H1 (cell line): ENCODE data around the gene RASSF4. TPM values are rescaled to one million over a fixed set of nuclear protein-coding genes. Genes with fewer than 3 reads are reported as not detected.
A peak's percentile ranks its signal among the peaks of the same experiment; 100 is the strongest.

ENCODE experiments used
- CTCF ChIA-PET: fragments of 300-600 bp; sonication (Branson Sonifier 250); formaldehyde crosslinking; loops from one replicate; lab custom pipeline; 2021; ENCODE audit not compliant: partially characterized antibody; lab: Charles Lee
- POLR2A ChIA-PET: fragments of 300-600 bp; sonication (Branson Sonifier 250); formaldehyde crosslinking; loops from one replicate; lab custom pipeline; 2021; ENCODE audit warnings: inconsistent platforms; ENCODE audit not compliant: partially characterized antibody; lab: Charles Lee
- DNase-seq, 2 experiments: peaks; one replicate each; pipeline versions ENCODE4 v3.0.0 to v3.0.0-alpha.2; 2010 to 2022; ENCODE audit warnings: low spot score in 2 of 2, low read depth in 1 of 2, mixed read lengths in 1 of 2
- FAIRE-seq: peaks from 2 replicates; lab custom pipeline; 2011; peaks lifted over from hg19 to GRCh38; lab: Jason Lieb, UNC
- H2AFZ ChIP-seq: 2 replicates; pipeline ENCODE4 v1.8.1; 2012; ENCODE audit warnings: low read length, inconsistent platforms
- H2AK5ac ChIP-seq: 2 replicates; pipeline ENCODE4 v1.6.1; 2013; ENCODE audit warnings: low read depth, low read length
- H2BK120ac ChIP-seq: replicated peaks from 2 replicates; pipeline ENCODE3; 2013; ENCODE audit warnings: low read depth, low read length, inconsistent platforms
- H2BK12ac ChIP-seq: 2 replicates; pipeline ENCODE4 v1.6.1; 2013; ENCODE audit warnings: low read depth, low read length
- H2BK15ac ChIP-seq: 2 replicates; pipeline ENCODE4 v1.6.1; 2013; ENCODE audit warnings: low read length
- H2BK20ac ChIP-seq: 2 replicates; pipeline ENCODE4 v1.6.1; 2013; ENCODE audit warnings: low read length
- H2BK5ac ChIP-seq: 2 replicates; pipeline ENCODE4 v1.6.1; 2013; ENCODE audit warnings: low read depth, low read length
- H3K14ac ChIP-seq: 2 replicates; pipeline ENCODE4 v1.6.1; 2013; ENCODE audit warnings: inconsistent platforms; ENCODE audit not compliant: insufficient read length
- H3K18ac ChIP-seq: 2 replicates; pipeline ENCODE4 v1.6.1; 2013; ENCODE audit warnings: low read length; ENCODE audit errors: extremely low read depth
- H3K23ac ChIP-seq: 2 replicates; pipeline ENCODE4 v1.6.1; 2013; ENCODE audit warnings: inconsistent platforms; ENCODE audit not compliant: insufficient read length
- H3K23me2 ChIP-seq: 2 replicates; pipeline ENCODE4 v1.6.1; 2013; ENCODE audit warnings: low read depth, low read length
- H3K27ac ChIP-seq: 2 replicates; pipeline ENCODE4 v1.6.1; 2011; ENCODE audit warnings: low read depth, low read length, inconsistent platforms
- H3K27me3 ChIP-seq, 4 experiments: replicated peaks in 1 of 4; 1 replicate in 1 of 4; 2 replicates in 3 of 4; pipeline versions ENCODE4 v1.6.1 to v1.8.1; 2011 to 2013; ENCODE audit warnings: low read length in 3 of 4, mild to moderate bottlenecking in 3 of 4, inconsistent platforms in 2 of 4, mixed read lengths in 2 of 4, moderate library complexity in 1 of 4; ENCODE audit not compliant: control insufficient read depth in 3 of 4, insufficient read depth in 3 of 4; ENCODE audit errors: extremely low read depth in 1 of 4
- H3K36me3 ChIP-seq, 4 experiments: 2 replicates each; pipeline versions ENCODE4 v1.6.1 to v1.8.1; 2011 to 2013; ENCODE audit warnings: mild to moderate bottlenecking in 4 of 4, low read length in 3 of 4, moderate library complexity in 2 of 4, control low read depth in 1 of 4, inconsistent platforms in 1 of 4; ENCODE audit not compliant: insufficient read depth in 4 of 4, control insufficient read depth in 2 of 4
- H3K4ac ChIP-seq: replicated peaks from 2 replicates; pipeline ENCODE3; 2013; ENCODE audit warnings: low read length, low read depth, mixed read lengths, inconsistent platforms; ENCODE audit not compliant: insufficient read length
- H3K4me1 ChIP-seq, 4 experiments: replicated peaks in 1 of 4; 1 replicate in 1 of 4; 2 replicates in 3 of 4; pipeline versions ENCODE4 v1.6.1 to v1.8.1; 2011 to 2013; ENCODE audit warnings: low read length in 3 of 4, inconsistent platforms in 2 of 4, mixed read lengths in 1 of 4; ENCODE audit not compliant: insufficient read depth in 4 of 4, control insufficient read depth in 3 of 4
- H3K4me2 ChIP-seq, 2 experiments: 2 replicates each; pipeline versions ENCODE4 v1.6.1 to v1.8.1; 2011 to 2013; ENCODE audit warnings: low read depth in 2 of 2, low read length in 2 of 2, control low read depth in 1 of 2, inconsistent platforms in 1 of 2, mild to moderate bottlenecking in 1 of 2; ENCODE audit not compliant: insufficient read depth in 1 of 2
- H3K4me3 ChIP-seq, 4 experiments: fragments of 200-600, 300-600 bp in 1 of 4; sonication (generic), shearing (Covaris generic), sonication (Bioruptor Twin) in 1 of 4; 2 replicates each; pipeline versions ENCODE4 v1.5.1 to v1.8.1; 2011 to 2016; ENCODE audit warnings: low read length in 4 of 4, low read depth in 3 of 4, control low read depth in 2 of 4, inconsistent platforms in 2 of 4, mild to moderate bottlenecking in 2 of 4, mixed read lengths in 1 of 4, moderate library complexity in 1 of 4; ENCODE audit not compliant: insufficient read depth in 2 of 4; ENCODE audit errors: extremely low read depth in 1 of 4
- H3K56ac ChIP-seq: replicated peaks from 2 replicates; pipeline ENCODE3; 2013; ENCODE audit warnings: low read depth, mild to moderate bottlenecking, mixed read lengths, low read length, inconsistent platforms; ENCODE audit not compliant: insufficient read length
- H3K79me1 ChIP-seq: 2 replicates; pipeline ENCODE4 v1.6.1; 2013; ENCODE audit warnings: low read depth, low read length, control low read depth
- H3K79me2 ChIP-seq, 2 experiments: 2 replicates each; pipeline versions ENCODE4 v1.6.1 to v1.8.1; 2012 to 2013; ENCODE audit warnings: low read length in 2 of 2, mild to moderate bottlenecking in 2 of 2, inconsistent platforms in 1 of 2; ENCODE audit not compliant: insufficient read depth in 2 of 2, control insufficient read depth in 1 of 2
- H3K9ac ChIP-seq, 4 experiments: replicated peaks in 1 of 4; 1 replicate in 1 of 4; 2 replicates in 3 of 4; pipeline versions ENCODE4 v1.6.1 to v1.8.1; 2011 to 2013; ENCODE audit warnings: low read depth in 3 of 4, low read length in 3 of 4, control low read depth in 2 of 4, mild to moderate bottlenecking in 2 of 4, moderate library complexity in 2 of 4, inconsistent platforms in 1 of 4; ENCODE audit errors: extremely low read depth in 1 of 4
- H3K9me3 ChIP-seq, 2 experiments: 2 replicates each; pipeline versions ENCODE4 v1.6.1 to v1.8.1; 2012 to 2013; ENCODE audit warnings: mild to moderate bottlenecking in 2 of 2, moderate library complexity in 2 of 2, control low read depth in 1 of 2, inconsistent platforms in 1 of 2, low read depth in 1 of 2, low read length in 1 of 2, mixed read lengths in 1 of 2; ENCODE audit not compliant: insufficient read depth in 2 of 2
- H4K20me1 ChIP-seq, 2 experiments: replicated peaks in 1 of 2; 2 replicates each; pipeline versions ENCODE3 to v1.8.1; 2011 to 2013; ENCODE audit warnings: inconsistent platforms in 2 of 2, low read length in 2 of 2, mild to moderate bottlenecking in 1 of 2; ENCODE audit not compliant: insufficient read depth in 2 of 2, control insufficient read depth in 1 of 2
- H4K5ac ChIP-seq: 2 replicates; pipeline ENCODE4 v1.6.1; 2013; ENCODE audit warnings: low read length, low read depth, mixed read lengths, inconsistent platforms; ENCODE audit not compliant: insufficient read length
- H4K8ac ChIP-seq: 2 replicates; pipeline ENCODE4 v1.8.0; 2013; ENCODE audit warnings: mild to moderate bottlenecking, moderate library complexity, low read length, inconsistent platforms; ENCODE audit not compliant: insufficient read depth; ENCODE audit errors: extremely low read depth
- H4K91ac ChIP-seq: replicated peaks from 2 replicates; pipeline ENCODE3; 2013; ENCODE audit warnings: low read length, mixed read lengths, inconsistent platforms; ENCODE audit not compliant: insufficient read length
- CHD2 ChIP-seq: IDR thresholded peaks from 2 replicates; pipeline ENCODE4 v1.6.1; 2012; ENCODE audit warnings: low read length, improper control_type of control experiment
- GTF2F1 ChIP-seq: IDR thresholded peaks from 2 replicates; pipeline ENCODE4 v1.6.1; 2012; ENCODE audit warnings: low read depth, low read length, improper control_type of control experiment, borderline replicate concordance
- KDM4A ChIP-seq: IDR thresholded peaks from one replicate; pipeline ENCODE4 v1.7.1; 2012; ENCODE audit warnings: low read depth, mild to moderate bottlenecking, moderate library complexity, low read length, inconsistent platforms; ENCODE audit not compliant: severe bottlenecking
- KDM5A ChIP-seq: fragments of 200-600 bp; IDR thresholded peaks from 2 replicates; pipeline ENCODE4 v1.7.1; 2012; ENCODE audit warnings: mild to moderate bottlenecking, low read length, inconsistent platforms, mixed read lengths
- MAFK ChIP-seq: IDR thresholded peaks from 2 replicates; pipeline ENCODE4 v1.6.1; 2012; ENCODE audit warnings: low read depth, mild to moderate bottlenecking, improper control_type of control experiment, low read length
- POLR2AphosphoS5 ChIP-seq: IDR thresholded peaks from 2 replicates; pipeline ENCODE4 v1.6.1; 2011; ENCODE audit warnings: low read depth, low read length
- SAP30 ChIP-seq: fragments of 300-600 bp; sonication (generic); IDR thresholded peaks from 2 replicates; pipeline ENCODE4 v1.7.1; 2012; ENCODE audit warnings: low read length, moderate library complexity, mild to moderate bottlenecking, inconsistent platforms; ENCODE audit not compliant: insufficient read depth, insufficient replicate concordance
- SRF ChIP-seq: IDR thresholded peaks from 2 replicates; pipeline ENCODE4 v1.6.1; 2011; ENCODE audit warnings: mild to moderate bottlenecking, low read depth, low read length, moderate library complexity
- TBP ChIP-seq: IDR thresholded peaks from 2 replicates; pipeline ENCODE4 v1.6.1; 2011; ENCODE audit warnings: low read depth, low read length, improper control_type of control experiment
- TCF12 ChIP-seq: IDR thresholded peaks from 2 replicates; pipeline ENCODE4 v1.6.1; 2011; ENCODE audit warnings: low read depth, mild to moderate bottlenecking, low read length
- WGBS, 2 experiments: shearing (Covaris generic) in 1 of 2; methylation state at CpG; one replicate each; pipeline versions ENCODE4 v1.1.6 to v1.1.7; 2013 to 2015; ENCODE audit warnings: low lambda C conversion rate in 2 of 2, mixed read lengths in 2 of 2, inconsistent platforms in 1 of 2, low coverage in 1 of 2, missing lambda C conversion rate in 1 of 2; ENCODE audit not compliant: insufficient replicate concordance in 2 of 2, insufficient coverage in 1 of 2, insufficient read length in 1 of 2; ENCODE audit errors: extremely low coverage in 1 of 2, missing lambda C conversion rate in 1 of 2; 5-methylcytosine and 5-hydroxymethylcytosine counted together
- polyA plus RNA-seq, 7 experiments: library from polyadenylated mRNA; depleted of rRNA in 3 of 7; stranded (reverse) in 5 of 7; unstranded in 2 of 7; fragments of >200 nt in 5 of 7; fragments of 200-250 nt in 2 of 7; gene quantifications; 1 replicate in 5 of 7; 2 replicates in 1 of 7; 4 replicates in 1 of 7; pipeline versions ENCODE4 v1.2.1 to v1.2.3, GENCODE V29; 2011 to 2013; ENCODE audit warnings: missing spikeins in 2 of 7, mixed read lengths in 2 of 7
- total RNA-seq: library from RNA; stranded (reverse); fragmentation: NEBNext Ultra II Directional; extraction: Animal tissue kit (Norgen Biotek cat#: 25700); gene quantifications from 2 replicates; pipeline ENCODE4 v1.2.1, GENCODE V29; 2021

Gene RASSF4
- total and polyA plus RNA-seq, 2 of the 8 experiments (the other 6 are each of a cell fraction or from before 2014, with no cell fraction given): 14.3 to 14.5 TPM

DNA sequence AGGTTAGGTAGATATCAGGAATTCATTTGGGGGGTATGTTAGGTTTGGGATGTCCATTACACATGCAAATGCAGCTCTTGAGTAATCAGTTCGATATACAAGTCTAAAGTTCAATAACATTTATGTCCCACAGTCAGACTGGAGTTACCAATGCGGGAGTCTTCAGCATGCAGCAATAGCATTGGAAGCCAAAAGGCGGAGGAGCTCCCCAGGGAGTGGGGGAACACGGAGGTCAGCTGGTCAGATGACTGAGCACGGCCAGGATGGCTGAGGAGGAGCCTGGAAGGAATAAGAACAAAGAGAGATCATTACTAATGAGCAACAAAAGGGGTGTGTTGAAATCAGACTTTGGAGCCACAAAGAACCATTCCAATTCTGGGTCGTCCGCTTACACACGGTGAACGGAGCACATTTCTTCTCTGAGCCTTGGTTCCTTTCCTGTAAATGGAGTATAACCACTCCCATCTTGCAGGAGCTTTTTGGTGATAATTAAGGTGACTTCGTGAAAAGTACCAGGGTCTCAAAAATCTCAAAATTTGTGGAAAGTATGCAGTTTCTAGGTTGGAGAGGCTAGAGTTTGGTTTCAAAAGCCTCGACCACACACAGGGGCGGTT is 40.6 kb downstream of the RASSF4 start:
- FAIRE-seq: no peak
- Histone ChIP-seq H2BK120ac (peak overlapping the region; percentile 62), H2BK20ac (no peak overlapping the region), H3K23ac (no peak overlapping the region), H3K27ac (no peak overlapping the region), H2AK5ac (no peak overlapping the region), H4K5ac (peak overlapping the region; percentile 12), H3K18ac (peak overlapping the region; percentile 55), H3K27me3 (peaks cover 0 to 4% (median 4%) of the 10 kb centered on the region in 4 experiments; a peak in 4 of 7 replicates), H4K20me1 (peaks cover 0 to 3% of the 10 kb centered on the region in 2 experiments), H3K4me1 (peaks cover 2 to 6% (median 4%) of the 10 kb centered on the region in 4 experiments; a peak in 4 of 7 replicates), H3K4me3 (peak overlapping the region; percentile 50 to 95 (median 64)), H3K79me2 (peaks cover 0 to 20% of the 10 kb centered on the region in 2 experiments; a peak in 3 of 4 replicates), H2AFZ (peak overlapping the region; percentile 96), H3K9me3 (no peaks in the 10 kb centered on the region), H3K23me2 (peaks cover 5% of the 10 kb centered on the region), H4K8ac (peak overlapping the region; percentile 89; the same call in 1 of the 2 replicates), H3K4ac (no peak overlapping the region), H2BK12ac (no peak overlapping the region; the same call in 1 of the 2 replicates), H3K14ac (no peak overlapping the region), H3K56ac (no peak overlapping the region), H3K79me1 (no peaks in the 10 kb centered on the region; the same call in 1 of the 2 replicates), H4K91ac (peak overlapping the region; percentile 45), H3K36me3 (peaks cover 2 to 18% (median 11%) of the 10 kb centered on the region in 4 experiments; a peak in 7 of 8 replicates), H3K9ac (peak overlapping the region in 3 of 4 experiments; percentile 22 to 80 (median 69); a peak in 5 of 7 replicates), H2BK15ac (peak overlapping the region; percentile 46; the same call in 1 of the 2 replicates), H2BK5ac (no peak overlapping the region), H3K4me2 (peak overlapping the region; percentile 69 to 99)
- TF ChIP-seq POLR2AphosphoS5: no peak
- TF ChIP-seq KDM4A: no peak
- TF ChIP-seq CHD2: no peak
- no peak for TF ChIP-seq SAP30
- TF ChIP-seq GTF2F1: no peak
- TF ChIP-seq TBP: no peak
- no peak for TF ChIP-seq SRF
- TF ChIP-seq MAFK: no peak
- TF ChIP-seq KDM5A: no peak
- TF ChIP-seq TCF12: no peak
- CTCF ChIA-PET: interaction anchor here (0.7 to 2.2 kb wide), 7 partner anchors 10 to 249 kb away, joined by 3 to 10 read pairs (median 3); no protein-coding TSS in a partner anchor
- POLR2A ChIA-PET: interaction anchor here (0.7 to 3.2 kb wide), 10 partner anchors 11 to 114 kb away, joined by 3 to 23 read pairs (median 4); partner anchors contain the start of gene DEPP1
- DNase-seq: peak in 1 of 2 experiments; percentile 45
- WGBS, 2 experiments: 62% methylated on average over 12 of the region's 12 CpGs; no CpG with 5 or more reads in 1 of the 2 experiments
